Right atrium auricular region (tissue), 2 donors: ENCODE results near the gene ADAD2. TPM values are rescaled to one million over a fixed set of nuclear protein-coding genes. Genes with fewer than 3 reads are reported as not detected.

Source experiments
- DNase-seq: peaks from one replicate; pipeline ENCODE4 v3.0.0-alpha.2; 2019; ENCODE audit warnings: low spot score
- H3K27ac ChIP-seq, 2 donors: fragments of 200-600 bp; sonication (generic); 1 replicate in 1 of 2; 2 replicates in 1 of 2; pipeline ENCODE4 v1.5.1; 2016 to 2019
- H3K27me3 ChIP-seq, 2 donors: fragments of 200-600 bp; sonication (generic); one replicate each; pipeline versions ENCODE4 v1.5.1 to v1.6.0; 2017 to 2019
- H3K36me3 ChIP-seq: fragments of 200-600 bp; sonication (generic); one replicate; pipeline ENCODE4 v1.5.1; 2016
- H3K4me1 ChIP-seq, 2 donors: fragments of 200-600 bp; sonication (generic); one replicate each; pipeline versions ENCODE4 v1.5.1 to v1.6.0; 2017 to 2019
- H3K4me3 ChIP-seq, 2 donors: fragments of 200-600 bp; sonication (generic); 1 replicate in 1 of 2; 2 replicates in 1 of 2; pipeline ENCODE4 v1.5.1; 2017 to 2019; ENCODE audit warnings: mild to moderate bottlenecking in 1 of 2, moderate library complexity in 1 of 2
- H3K9me3 ChIP-seq, 2 donors: fragments of 200-600 bp; sonication (generic); one replicate each; pipeline ENCODE4 v1.5.1; 2019
- total RNA-seq, 2 donors: library from RNA; depleted of rRNA; stranded (reverse); fragments of >200 nt; gene quantifications; one replicate each; pipeline ENCODE4 v1.1.0, GENCODE V29; 2016
- TF ChIP-seq, protein P1 (sequence below), 2 donors: fragments of 200-600 bp; sonication (generic); IDR thresholded peaks; one replicate each; pipeline ENCODE4 v1.5.1; 2019; ENCODE audit warnings: antibody characterized with exemption in 2 of 2

ADAD2 gene
- under 1 TPM in 1 of 2 donors, not detected in 1; 0.19 TPM for total RNA-seq

- H3K27ac ChIP-seq, result no peak within 1 kb of the TSS
- H3K9me3 ChIP-seq, result no peaks in the 10 kb centered on the region
- TF ChIP-seq, protein P1, sequence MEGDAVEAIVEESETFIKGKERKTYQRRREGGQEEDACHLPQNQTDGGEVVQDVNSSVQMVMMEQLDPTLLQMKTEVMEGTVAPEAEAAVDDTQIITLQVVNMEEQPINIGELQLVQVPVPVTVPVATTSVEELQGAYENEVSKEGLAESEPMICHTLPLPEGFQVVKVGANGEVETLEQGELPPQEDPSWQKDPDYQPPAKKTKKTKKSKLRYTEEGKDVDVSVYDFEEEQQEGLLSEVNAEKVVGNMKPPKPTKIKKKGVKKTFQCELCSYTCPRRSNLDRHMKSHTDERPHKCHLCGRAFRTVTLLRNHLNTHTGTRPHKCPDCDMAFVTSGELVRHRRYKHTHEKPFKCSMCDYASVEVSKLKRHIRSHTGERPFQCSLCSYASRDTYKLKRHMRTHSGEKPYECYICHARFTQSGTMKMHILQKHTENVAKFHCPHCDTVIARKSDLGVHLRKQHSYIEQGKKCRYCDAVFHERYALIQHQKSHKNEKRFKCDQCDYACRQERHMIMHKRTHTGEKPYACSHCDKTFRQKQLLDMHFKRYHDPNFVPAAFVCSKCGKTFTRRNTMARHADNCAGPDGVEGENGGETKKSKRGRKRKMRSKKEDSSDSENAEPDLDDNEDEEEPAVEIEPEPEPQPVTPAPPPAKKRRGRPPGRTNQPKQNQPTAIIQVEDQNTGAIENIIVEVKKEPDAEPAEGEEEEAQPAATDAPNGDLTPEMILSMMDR (IDR thresholded peaks at IDR 0.05), result no peak
- peaks cover 0 to 10% of the 10 kb centered on the region in 2 donors for H3K4me1 ChIP-seq
- no peak for DNase-seq
- no peaks in the 10 kb centered on the region for H3K27me3 ChIP-seq
- H3K4me3 ChIP-seq, result no peak within 1 kb of the TSS
- H3K36me3 ChIP-seq, result no peaks in the 10 kb centered on the region
These were observed at the start of gene ADAD2 for GRCh38 chr16:84190731-84191388. Gene ADAD2 (plus strand): TSS chr16:84191157. CDS start chr16:84191231, 74 bp downstream.

GRCh38 chr16:84143081-84143480 lies 47.9 kb upstream of the ADAD2 start:
- Histone ChIP-seq H3K36me3 (no peaks in the 10 kb centered on the region), H3K9me3 (no peaks in the 10 kb centered on the region), H3K4me1 (peaks cover 0 to 18% of the 10 kb centered on the region in 2 donors), H3K27me3 (no peaks in the 10 kb centered on the region), H3K4me3 (no peak overlapping the region), H3K27ac (no peak overlapping the region)
- TF ChIP-seq, protein P1 (IDR thresholded peaks at IDR 0.05), result no peak
- DNase-seq, result no peak

DNA sequence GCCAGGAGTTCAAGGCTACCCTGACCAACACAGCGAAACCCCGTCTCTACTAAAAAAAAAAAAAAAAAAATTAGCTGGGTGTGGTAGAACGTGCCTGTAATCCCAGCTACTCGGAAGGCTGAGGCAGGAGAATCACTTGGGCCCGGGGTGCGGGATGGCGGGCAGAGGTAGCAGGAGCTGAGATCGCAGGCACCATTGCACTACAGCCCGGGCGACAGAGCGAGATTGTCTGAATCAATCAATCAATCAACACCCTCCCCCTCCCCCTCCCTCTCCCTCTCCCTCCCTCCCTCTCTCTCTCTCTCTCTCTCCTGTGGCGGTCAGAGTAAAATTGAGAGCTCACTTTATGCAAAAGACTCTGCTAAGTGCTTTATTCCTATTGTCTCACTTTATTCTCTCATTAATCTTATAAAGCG lies 47.2 kb upstream of the ADAD2 start:
- no peaks in the 10 kb centered on the region for H3K27me3 ChIP-seq
- H3K27ac ChIP-seq, result peak overlapping the region in 1 of 2 donors; percentile 94
- DNase-seq, result no peak
- H3K9me3 ChIP-seq, result no peaks in the 10 kb centered on the region
- peaks cover 0 to 18% of the 10 kb centered on the region in 2 donors for H3K4me1 ChIP-seq
- TF ChIP-seq, protein P1 (IDR thresholded peaks at IDR 0.05), result no peak
- peak overlapping the region in 1 of 2 donors; percentile 99 for H3K4me3 ChIP-seq
- no peaks in the 10 kb centered on the region for H3K36me3 ChIP-seq

DNA sequence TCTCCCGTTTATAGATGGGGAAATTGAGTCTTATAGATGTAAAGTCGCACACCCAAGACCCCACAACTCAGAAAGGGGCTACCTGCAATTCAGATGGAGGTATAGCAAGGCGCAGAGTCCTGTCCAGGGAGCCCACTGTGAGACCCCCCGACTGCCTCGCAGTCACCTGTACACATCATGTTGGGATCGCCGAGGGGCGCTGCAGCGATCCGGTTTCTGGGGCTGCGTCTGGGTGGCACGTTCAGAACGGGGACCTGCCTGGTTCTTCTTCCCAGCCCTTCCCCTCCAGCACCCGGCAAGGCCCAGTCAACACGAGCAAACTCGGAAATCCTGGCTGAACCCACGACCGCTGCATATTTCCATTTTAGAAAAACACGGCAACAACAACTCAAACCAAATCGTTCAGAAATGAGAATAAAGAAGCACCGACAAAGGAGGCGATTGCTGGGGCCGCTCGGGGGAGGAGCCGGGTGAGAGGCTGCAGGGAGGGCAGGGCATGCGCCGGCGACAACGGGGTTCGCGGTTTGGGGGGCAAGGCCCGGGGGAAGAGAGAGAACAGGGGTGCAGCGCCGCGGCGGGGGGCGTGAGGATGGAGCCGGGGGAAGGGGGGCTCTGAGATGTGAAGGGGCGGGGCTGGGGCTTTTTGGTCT lies 46.6 kb upstream of the ADAD2 start:
- peak overlapping the region; percentile 80 to 94 for H3K27ac ChIP-seq
- no peak for DNase-seq

GRCh38 chr16:84144859-84145639 lies 45.9 kb upstream of the ADAD2 start, which contains the start of the genes DNAAF1 and HSDL1:
Gene DNAAF1 (plus strand): TSS chr16:84145308. CDS start chr16:84145441, 133 bp downstream.
Gene HSDL1 (minus strand): TSS chr16:84145177. CDS start chr16:84131321, 13,856 bp downstream.
- H3K27ac ChIP-seq, result peak within 1 kb of the TSS; percentile 80 to 94
- TF ChIP-seq, protein P1 (IDR thresholded peaks at IDR 0.05), result no peak
- H3K27me3 ChIP-seq, result no peaks in the 10 kb centered on the region
- no peaks in the 10 kb centered on the region for H3K9me3 ChIP-seq
- peaks cover 0 to 18% of the 10 kb centered on the region in 2 donors for H3K4me1 ChIP-seq
- H3K4me3 ChIP-seq, result peak within 1 kb of the TSS; percentile 99
- H3K36me3 ChIP-seq, result no peaks in the 10 kb centered on the region
- DNase-seq, result peak; percentile 90

More for the DNA sequence above, 46.6 kb upstream of the ADAD2 start:
- Histone ChIP-seq H3K9me3 (no peaks in the 10 kb centered on the region), H3K36me3 (no peaks in the 10 kb centered on the region), H3K27me3 (no peaks in the 10 kb centered on the region), H3K4me3 (peak overlapping the region; percentile 99), H3K4me1 (peaks cover 0 to 18% of the 10 kb centered on the region in 2 donors)
- TF ChIP-seq, protein P1 (IDR thresholded peaks at IDR 0.05), result no peak
